ENCODE data around the gene SAP130. TPM values are rescaled to one million over a fixed set of nuclear protein-coding genes. Genes with fewer than 3 reads are reported as not detected.

The SAP130 gene
- total RNA-seq, 1 donor from 2014 or later = 28.5 TPM

GRCh38 chr2:127893494-127893893 lies 134.4 kb downstream of the SAP130 start:
- H3K9me3 Mint-ChIP-seq (ENCODE audit: unreplicated experiment) = peaks cover 2% of the 10 kb centered on the region
- no peak overlapping the region for H3K4me3 Mint-ChIP-seq (ENCODE audit: unreplicated experiment)
- TF ChIP-seq CTCF (IDR thresholded peaks at IDR 0.05; ENCODE audit: partially characterized antibody, unreplicated experiment) = no peak
- H3K27me3 Mint-ChIP-seq (ENCODE audit: unreplicated experiment) = no peaks in the 10 kb centered on the region
- no peaks in the 10 kb centered on the region for H3K4me1 Mint-ChIP-seq (ENCODE audit: low read depth, unreplicated experiment)
- H3K36me3 Mint-ChIP-seq (ENCODE audit: unreplicated experiment) = no peaks in the 10 kb centered on the region
- no peak overlapping the region for H3K27ac Mint-ChIP-seq (ENCODE audit: unreplicated experiment)
- no peak for DNase-seq

GRCh38 chr2:127893033-127893432 lies 134.8 kb downstream of the SAP130 start:
- no peak for DNase-seq
- peaks cover 2% of the 10 kb centered on the region for H3K9me3 Mint-ChIP-seq (ENCODE audit: unreplicated experiment)
- TF ChIP-seq CTCF (IDR thresholded peaks at IDR 0.05; ENCODE audit: partially characterized antibody, unreplicated experiment) = no peak
- H3K27me3 Mint-ChIP-seq (ENCODE audit: unreplicated experiment) = no peaks in the 10 kb centered on the region
- H3K4me1 Mint-ChIP-seq (ENCODE audit: low read depth, unreplicated experiment) = no peaks in the 10 kb centered on the region
- no peaks in the 10 kb centered on the region for H3K36me3 Mint-ChIP-seq (ENCODE audit: unreplicated experiment)
- no peak overlapping the region for H3K27ac Mint-ChIP-seq (ENCODE audit: unreplicated experiment)
- no peak overlapping the region for H3K4me3 Mint-ChIP-seq (ENCODE audit: unreplicated experiment)

- TF ChIP-seq CTCF (IDR thresholded peaks at IDR 0.05; ENCODE audit: partially characterized antibody, unreplicated experiment) = no peak
- Mint-ChIP-seq H3K27me3 (ENCODE audit: unreplicated experiment) (no peaks in the 10 kb centered on the region), H3K9me3 (ENCODE audit: unreplicated experiment) (peaks cover 4% of the 10 kb centered on the region), H3K36me3 (ENCODE audit: unreplicated experiment) (no peaks in the 10 kb centered on the region), H3K4me3 (ENCODE audit: unreplicated experiment) (no peak overlapping the region), H3K4me1 (ENCODE audit: low read depth, unreplicated experiment) (peaks cover 4% of the 10 kb centered on the region), H3K27ac (ENCODE audit: unreplicated experiment) (no peak overlapping the region)
- no peak for DNase-seq
These were observed 136.0 kb downstream of the SAP130 start for GRCh38 chr2:127891811-127892210.

Other genes with a start within 250 kb of the SAP130 start
- gene WDR33, start 216.9 kb downstream of the SAP130 start, total RNA-seq (ENCODE audit: unreplicated experiment) = 54.5 TPM
- gene POLR2D, start 169.9 kb downstream of the SAP130 start, total RNA-seq (ENCODE audit: unreplicated experiment) = 30.1 TPM
- 25.2 TPM for gene AMMECR1L, start 142.1 kb downstream of the SAP130 start, total RNA-seq (ENCODE audit: unreplicated experiment)
- 67.9 TPM for gene UGGT1, start 63.1 kb upstream of the SAP130 start, total RNA-seq (ENCODE audit: unreplicated experiment)

All from glutamatergic neuron (in vitro differentiated cells).